Stimulated activated CD8-positive, alpha-beta memory T cell treated with anti-CD3 and anti-CD28 coated beads, Interleukin-7, amount 100 ng/mL, for 48 hours (primary cell): ENCODE results near the gene TPPP2.
"Not testable (repeated sequence)": the region's sequence is repeated elsewhere in the genome, so short reads cannot be mapped to it uniquely, and the experiment has no call there.

Experiments
- DNase-seq, 2 donors: peaks; one replicate each; pipeline ENCODE4 v3.0.0-alpha.2; 2020; ENCODE audit warnings: low read depth in 1 of 2; ENCODE audit errors: extremely low read depth in 1 of 2

TPPP2 gene

GRCh38 chr14:21037156-21037555 is 7.1 kb downstream of the TPPP2 start:
- no peak for DNase-seq

- no peak for DNase-seq
These were observed 8.7 kb downstream of the TPPP2 start for GRCh38 chr14:21038441-21039422.

- DNase-seq = no peak
These were observed 9.8 kb downstream of the TPPP2 start for GRCh38 chr14:21039585-21040369.

- no peak for DNase-seq
These were observed 10.4 kb downstream of the TPPP2 start for GRCh38 chr14:21040370-21040925.

- DNase-seq = not testable (repeated sequence)
These were observed 10.9 kb downstream of the TPPP2 start for GRCh38 chr14:21040941-21041340.

GRCh38 chr14:21041676-21042433 is 11.8 kb downstream of the TPPP2 start, which contains the start of gene RNASE7:
TSS of gene RNASE7 (plus strand) at chr14:21042362. CDS start at chr14:21042993, 631 bp downstream.
- no peak for DNase-seq

GRCh38 chr14:21042918-21043317 is 12.9 kb downstream of the TPPP2 start:
- no peak for DNase-seq

GRCh38 chr14:21043387-21043973 is 13.5 kb downstream of the TPPP2 start:
- no peak for DNase-seq

GRCh38 chr14:21043974-21044618 is 14.1 kb downstream of the TPPP2 start:
- DNase-seq = no peak

GRCh38 chr14:21047378-21047781 is 17.4 kb downstream of the TPPP2 start:
- no peak for DNase-seq

GRCh38 chr14:21048638-21049037 is 18.6 kb downstream of the TPPP2 start:
- no peak for DNase-seq

- DNase-seq = no peak
These were observed 19.3 kb downstream of the TPPP2 start for GRCh38 chr14:21049271-21049673.

- no peak for DNase-seq
These were observed 20.6 kb downstream of the TPPP2 start for GRCh38 chr14:21050597-21050996.

- DNase-seq = no peak
These were observed 23.4 kb downstream of the TPPP2 start for GRCh38 chr14:21053184-21054122.

GRCh38 chr14:21054123-21054767 is 24.2 kb downstream of the TPPP2 start:
- no peak for DNase-seq

- no peak for DNase-seq
These were observed 24.7 kb downstream of the TPPP2 start for GRCh38 chr14:21054768-21055145.

GRCh38 chr14:21055432-21056117 is 25.6 kb downstream of the TPPP2 start:
- DNase-seq = no peak
